Lung (tissue), 12 donors: ENCODE data around the gene AURKA. TPM values are rescaled to one million over a fixed set of nuclear protein-coding genes. Genes with fewer than 3 reads are reported as not detected.

Experiments used
- ATAC-seq: fragments of 200-7000 bp; cut with Tn5 transposase; one replicate; pipeline ENCODE4 v1.9.1; 2020; ENCODE audit warnings: moderate number of reproducible peaks; ENCODE audit not compliant: insufficient read depth, low FRiP score
- DNase-seq, 3 donors: peaks; one replicate each; pipeline ENCODE4 v3.0.0-alpha.2; 2013 to 2017
- H3K27ac ChIP-seq, 2 donors: one replicate each; pipeline ENCODE4 v1.5.1; 2013; ENCODE audit warnings: mild to moderate bottlenecking in 2 of 2, moderate library complexity in 2 of 2, control low read depth in 1 of 2, inconsistent platforms in 1 of 2, low read depth in 1 of 2, low read length in 1 of 2
- H3K27me3 ChIP-seq, 3 donors: one replicate each; pipeline ENCODE4 v1.5.1; 2013; ENCODE audit warnings: low read length in 2 of 3; ENCODE audit not compliant: control insufficient read depth in 3 of 3, insufficient read depth in 3 of 3
- H3K36me3 ChIP-seq, 4 donors: one replicate each; pipeline ENCODE4 v1.5.1; 2013; ENCODE audit warnings: low read length in 4 of 4, mild to moderate bottlenecking in 1 of 4, moderate library complexity in 1 of 4; ENCODE audit not compliant: control insufficient read depth in 4 of 4, insufficient read depth in 4 of 4
- H3K4me1 ChIP-seq, 5 donors: one replicate each; pipeline ENCODE4 v1.5.1; 2013; ENCODE audit warnings: low read length in 5 of 5, mild to moderate bottlenecking in 2 of 5, moderate library complexity in 1 of 5; ENCODE audit not compliant: control insufficient read depth in 5 of 5, insufficient read depth in 5 of 5
- H3K4me3 ChIP-seq: one replicate; pipeline ENCODE4 v1.5.1; 2013; ENCODE audit warnings: mild to moderate bottlenecking, control low read depth, moderate library complexity
- H3K9ac ChIP-seq, 2 donors: one replicate each; pipeline ENCODE4 v1.5.1; 2013; ENCODE audit warnings: low read length in 2 of 2, control low read depth in 1 of 2; ENCODE audit not compliant: insufficient read depth in 1 of 2
- H3K9me3 ChIP-seq, 4 donors: one replicate each; pipeline ENCODE4 v1.5.1; 2013; ENCODE audit warnings: low read length in 3 of 4, mild to moderate bottlenecking in 1 of 4, moderate library complexity in 1 of 4; ENCODE audit not compliant: control insufficient read depth in 4 of 4, insufficient read depth in 3 of 4
- WGBS, 2 donors: extraction: QIAGEN DNeasy Blood & Tissue Kit; methylation state at CpG; one replicate each; pipeline ENCODE4 v1.1.7; 2013; 5-methylcytosine and 5-hydroxymethylcytosine counted together
- polyA plus RNA-seq, 2 donors: library from polyadenylated mRNA; stranded (reverse); fragments of 200-250 nt; gene quantifications; one replicate each; pipeline ENCODE4 v1.2.1, GENCODE V29; 2013
- total RNA-seq, 2 donors: library from RNA; depleted of rRNA in 1 of 2; stranded (reverse); fragments of >200 nt in 1 of 2; gene quantifications; one replicate each; pipeline ENCODE4 v1.2.1, GENCODE V29; 2014 to 2021
- TF ChIP-seq, protein P1 (sequence below): IDR thresholded peaks from 2 replicates; pipeline ENCODE4 v1.5.1; 2012; ENCODE audit warnings: mild to moderate bottlenecking; ENCODE audit errors: control extremely low read depth, extremely low read depth
- donor health status: control.
- donor health status: control.
- donor health status: Bipolar disorder and iron deficiency.
- donor health status: healthy.
- donor health status: DM: yes; HTN: yes; CAD: no.

The AURKA gene
- total and polyA plus RNA-seq, 4 donors = 1.5 to 6.2 (median 3.2) TPM

DNA sequence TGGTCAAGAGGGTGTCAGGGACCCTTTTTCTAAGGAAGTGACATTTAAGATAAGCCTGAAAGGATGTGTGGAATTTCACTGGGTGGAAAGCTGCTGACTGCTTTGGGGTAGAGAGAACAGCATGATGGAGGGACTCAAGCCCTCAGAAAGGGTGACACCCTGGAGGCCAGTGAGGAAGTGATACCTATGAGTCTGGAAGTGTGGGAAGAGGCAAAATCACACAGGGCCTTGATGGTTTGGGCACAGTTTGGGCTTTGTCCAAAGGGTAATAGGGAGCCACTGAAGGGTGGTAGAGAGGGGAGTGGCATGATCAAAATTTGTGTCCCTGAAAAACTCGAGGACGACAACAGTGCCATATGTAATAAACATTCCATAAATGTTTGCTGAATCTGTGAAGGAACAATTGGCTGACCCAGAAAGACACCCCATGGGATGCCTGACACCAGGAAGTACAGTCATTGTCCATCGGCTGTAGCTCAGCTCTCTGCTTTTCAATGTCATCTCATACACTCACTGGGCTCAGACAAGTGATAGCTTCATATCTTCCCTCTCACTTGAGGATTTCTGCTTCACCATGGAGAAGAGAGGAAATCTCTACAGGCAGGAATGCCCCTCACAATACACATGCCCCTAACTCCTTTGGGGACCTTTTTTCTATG lies 41.3 kb upstream of the AURKA start:
- H3K4me3 ChIP-seq = no peak overlapping the region
- DNase-seq = peak in 2 of 3 donors; percentile 52 to 73
- H3K27ac ChIP-seq = peak overlapping the region in 1 of 2 donors; percentile 78
- H3K27me3 ChIP-seq = no peaks in the 10 kb centered on the region
- H3K4me1 ChIP-seq = peaks cover 0 to 63% (median 41%) of the 10 kb centered on the region in 5 donors
- peak overlapping the region in 1 of 2 donors; percentile 77 for H3K9ac ChIP-seq
- H3K9me3 ChIP-seq = no peaks in the 10 kb centered on the region
- 46 to 72% methylated on average over 3 of the region's 3 CpGs for WGBS, 2 donors
- TF ChIP-seq, protein P1, sequence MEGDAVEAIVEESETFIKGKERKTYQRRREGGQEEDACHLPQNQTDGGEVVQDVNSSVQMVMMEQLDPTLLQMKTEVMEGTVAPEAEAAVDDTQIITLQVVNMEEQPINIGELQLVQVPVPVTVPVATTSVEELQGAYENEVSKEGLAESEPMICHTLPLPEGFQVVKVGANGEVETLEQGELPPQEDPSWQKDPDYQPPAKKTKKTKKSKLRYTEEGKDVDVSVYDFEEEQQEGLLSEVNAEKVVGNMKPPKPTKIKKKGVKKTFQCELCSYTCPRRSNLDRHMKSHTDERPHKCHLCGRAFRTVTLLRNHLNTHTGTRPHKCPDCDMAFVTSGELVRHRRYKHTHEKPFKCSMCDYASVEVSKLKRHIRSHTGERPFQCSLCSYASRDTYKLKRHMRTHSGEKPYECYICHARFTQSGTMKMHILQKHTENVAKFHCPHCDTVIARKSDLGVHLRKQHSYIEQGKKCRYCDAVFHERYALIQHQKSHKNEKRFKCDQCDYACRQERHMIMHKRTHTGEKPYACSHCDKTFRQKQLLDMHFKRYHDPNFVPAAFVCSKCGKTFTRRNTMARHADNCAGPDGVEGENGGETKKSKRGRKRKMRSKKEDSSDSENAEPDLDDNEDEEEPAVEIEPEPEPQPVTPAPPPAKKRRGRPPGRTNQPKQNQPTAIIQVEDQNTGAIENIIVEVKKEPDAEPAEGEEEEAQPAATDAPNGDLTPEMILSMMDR = no peak
- H3K36me3 ChIP-seq = peaks cover 0 to 8% (median 3%) of the 10 kb centered on the region in 4 donors
- no peak for ATAC-seq

DNA sequence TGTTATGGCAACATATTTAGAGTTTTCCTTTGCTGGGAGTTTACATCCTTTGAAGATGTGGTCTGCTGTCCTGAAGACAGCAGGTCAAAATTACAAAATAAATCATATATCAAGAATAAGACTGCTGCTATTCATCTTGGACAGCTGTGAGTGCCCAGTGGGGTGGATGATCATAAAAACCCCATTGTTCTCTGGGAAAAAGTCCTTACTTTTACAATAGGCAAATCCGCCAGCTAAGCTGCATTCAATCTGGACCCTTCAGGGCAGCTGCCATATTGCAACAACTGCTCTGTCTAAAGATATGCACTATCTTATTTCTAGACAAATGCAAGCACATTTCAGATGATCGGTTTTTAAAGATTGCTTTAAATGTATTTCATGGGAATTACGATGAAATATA lies 39.5 kb upstream of the AURKA start:
- DNase-seq (peak; percentile 43 to 65 (median 61)), ATAC-seq (no peak)
- no peak overlapping the region for H3K9ac ChIP-seq
- H3K9me3 ChIP-seq = no peaks in the 10 kb centered on the region
- H3K27me3 ChIP-seq = no peaks in the 10 kb centered on the region
- H3K36me3 ChIP-seq = peaks cover 0 to 6% (median 0%) of the 10 kb centered on the region in 4 donors
- peaks cover 0 to 69% (median 41%) of the 10 kb centered on the region in 5 donors for H3K4me1 ChIP-seq
- H3K27ac ChIP-seq = no peak overlapping the region
- TF ChIP-seq, protein P1 = no peak
- 85 to 88% methylated on average over 3 of the region's 3 CpGs for WGBS, 2 donors
- H3K4me3 ChIP-seq = no peak overlapping the region

DNA sequence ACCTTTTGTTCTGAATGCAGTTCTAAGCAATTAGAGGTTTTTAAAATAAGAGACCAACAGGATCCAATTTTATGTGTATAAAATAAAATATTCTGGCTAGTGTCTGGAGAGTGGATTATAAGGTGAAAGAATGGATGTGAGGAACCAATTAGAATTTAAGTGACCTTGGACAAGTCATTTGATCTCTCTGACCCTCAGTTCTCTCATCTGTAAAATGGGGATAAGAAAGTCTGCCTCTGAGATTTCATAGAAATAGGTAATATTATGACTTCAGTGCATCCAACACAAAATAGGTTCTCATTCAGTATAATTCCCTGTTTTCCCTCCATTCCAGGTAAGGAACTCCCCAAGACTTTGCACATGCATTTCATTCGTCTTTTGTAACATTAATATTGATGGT lies 38.9 kb upstream of the AURKA start:
- DNase-seq = no peak
- H3K4me3 ChIP-seq = no peak overlapping the region
- ATAC-seq = no peak
- H3K9me3 ChIP-seq = no peaks in the 10 kb centered on the region
- no peaks in the 10 kb centered on the region for H3K27me3 ChIP-seq
- TF ChIP-seq, protein P1 = no peak
- H3K4me1 ChIP-seq = peaks cover 0 to 69% (median 41%) of the 10 kb centered on the region in 5 donors
- peaks cover 0 to 6% (median 0%) of the 10 kb centered on the region in 4 donors for H3K36me3 ChIP-seq
- H3K9ac ChIP-seq = no peak overlapping the region
- WGBS, 2 donors = 75 to 90% methylated on average over 1 of the region's 1 CpG
- H3K27ac ChIP-seq = no peak overlapping the region

DNA sequence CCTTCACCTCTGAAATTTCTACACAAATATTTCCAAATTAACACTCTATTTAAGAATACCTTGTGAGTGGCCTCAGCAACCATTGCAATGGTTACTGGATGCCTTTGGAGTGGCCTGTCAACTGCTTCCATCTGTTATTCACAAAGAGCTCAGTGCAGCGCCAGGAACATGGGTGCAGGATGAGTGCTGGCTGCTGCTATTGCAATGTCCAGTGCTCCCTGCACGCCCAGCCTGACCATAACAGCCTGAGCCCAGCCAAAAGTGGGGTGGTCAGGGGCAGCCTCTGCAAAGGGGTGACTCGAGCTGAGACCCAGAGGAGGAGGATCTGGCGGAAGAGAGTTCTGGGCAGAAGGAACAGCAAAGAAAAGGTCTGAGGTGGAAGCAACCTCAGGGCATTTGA lies 38.4 kb upstream of the AURKA start:
- Histone ChIP-seq H3K4me1 (peaks cover 0 to 74% (median 41%) of the 10 kb centered on the region in 5 donors), H3K27me3 (no peaks in the 10 kb centered on the region), H3K27ac (no peak overlapping the region), H3K4me3 (no peak overlapping the region), H3K36me3 (peaks cover 0 to 6% (median 0%) of the 10 kb centered on the region in 4 donors), H3K9ac (no peak overlapping the region), H3K9me3 (no peaks in the 10 kb centered on the region)
- no peak for ATAC-seq
- DNase-seq = peak; percentile 85 to 94 (median 90)
- TF ChIP-seq, protein P1 = no peak
- 62 to 74% methylated on average over 4 of the region's 4 CpGs for WGBS, 2 donors
